ENCODE results near the gene GGTLC1.

GRCh38 chr20:23954008-23954745, 34.4 kb downstream of the GGTLC1 start:
- no peak for TF ChIP-seq POLR2A (IDR thresholded peaks at IDR 0.05)
- TF ChIP-seq EP300 (IDR thresholded peaks at IDR 0.05): no peak
- no peak for TF ChIP-seq CTCF (IDR thresholded peaks at IDR 0.05)
